HG03045 (cell line): Measurements from ENCODE around the gene USP49.

Experiments
- ATAC-seq: cut with Tn5 transposase; IDR thresholded peaks from one replicate; pipeline ENCODE4 v1.9.1; 2021; ENCODE audit warnings: mild to moderate bottlenecking, moderate library complexity; ENCODE audit not compliant: unreplicated experiment

USP49 gene

GRCh38 chr6:41759905-41760579 is 135.1 kb downstream of the USP49 start:
- no peak for ATAC-seq

GRCh38 chr6:41759106-41759904 is 135.9 kb downstream of the USP49 start:
- ATAC-seq = no peak

- no peak for ATAC-seq
Measured at GRCh38 chr6:41758641-41759035, 136.5 kb downstream of the USP49 start.

- ATAC-seq = no peak
Measured at GRCh38 chr6:41757931-41758640, 137.1 kb downstream of the USP49 start.

- ATAC-seq = no peak
Measured at GRCh38 chr6:41757271-41757670, 137.9 kb downstream of the USP49 start.

- no peak for ATAC-seq
Measured at GRCh38 chr6:41756354-41756753, 138.8 kb downstream of the USP49 start.

- no peak for ATAC-seq
Measured at GRCh38 chr6:41755895-41756294, 139.3 kb downstream of the USP49 start.

DNA sequence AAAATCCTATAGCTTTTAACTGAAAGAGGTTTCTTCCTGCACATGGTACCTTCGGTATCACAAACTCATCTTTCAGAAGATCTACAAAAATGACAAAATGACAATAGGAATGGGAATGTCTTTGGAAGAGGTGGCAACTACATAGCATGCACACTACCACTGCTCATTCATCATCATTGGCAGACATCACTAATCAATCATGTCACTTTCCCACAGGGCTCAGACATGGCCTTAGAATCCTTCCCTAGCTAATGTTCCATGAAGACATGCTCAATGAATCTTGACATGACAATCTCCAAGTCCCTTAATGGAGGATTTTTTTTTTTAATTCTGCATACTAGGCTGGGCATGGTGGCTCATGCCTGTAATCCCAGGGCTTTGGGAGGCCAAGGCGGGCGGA is 144.8 kb downstream of the USP49 start:
- ATAC-seq = no peak

GRCh38 chr6:41748542-41748941 is 146.6 kb downstream of the USP49 start:
- no peak for ATAC-seq

- ATAC-seq = no peak
Measured at GRCh38 chr6:41748102-41748477, 147.1 kb downstream of the USP49 start.

GRCh38 chr6:41747256-41748101 is 147.7 kb downstream of the USP49 start, which contains the start of gene PGC:
Gene PGC (minus strand): TSS chr6:41747397. CDS start chr6:41747334, 63 bp downstream.
- no peak for ATAC-seq

GRCh38 chr6:41746107-41746506 is 149.1 kb downstream of the USP49 start:
- no peak for ATAC-seq

DNA sequence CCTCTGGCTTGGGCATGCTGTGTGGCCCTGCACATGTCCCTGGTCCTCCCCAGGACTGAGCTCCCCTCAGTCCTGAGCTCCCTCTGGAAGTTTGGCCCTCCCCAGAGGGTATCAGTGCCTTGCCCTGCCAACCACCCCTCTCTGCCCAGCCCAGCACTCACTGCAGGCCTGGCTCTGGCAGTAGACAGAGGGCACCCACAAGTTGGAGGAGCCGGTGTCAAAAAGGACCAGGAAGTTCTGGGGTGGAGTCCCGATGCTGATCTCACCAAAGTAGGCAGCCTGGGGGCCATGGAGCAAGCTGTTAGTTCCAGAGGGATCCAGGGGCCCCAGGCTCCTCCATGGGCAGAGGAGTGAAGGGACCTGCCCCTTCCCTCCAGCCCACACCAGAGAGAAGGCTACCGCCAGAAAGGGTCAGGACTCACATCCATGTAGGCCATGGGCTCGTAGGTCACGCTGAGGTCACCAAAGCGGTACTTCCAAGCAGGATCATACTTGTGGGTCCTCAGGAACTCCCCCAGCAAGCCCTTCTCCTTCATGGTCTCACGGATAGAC is 150.9 kb downstream of the USP49 start:
- ATAC-seq = no peak

GRCh38 chr6:41743406-41744235 is 151.6 kb downstream of the USP49 start:
- ATAC-seq = no peak

GRCh38 chr6:41741625-41742490 is 153.3 kb downstream of the USP49 start:
- no peak for ATAC-seq

- ATAC-seq = no peak
Measured at GRCh38 chr6:41740366-41741162, 154.6 kb downstream of the USP49 start.
